Choroid plexus epithelial cell (primary cell): ENCODE measurements around the gene RAB13.
A peak's percentile ranks its signal among the peaks of the same experiment; 100 is the strongest.
"Not testable (repeated sequence)": the region's sequence is repeated elsewhere in the genome, so short reads cannot be mapped to it uniquely, and the experiment has no call there.

Experiments used
- DNase-seq: peaks from one replicate; pipeline ENCODE4 v3.0.0-alpha.2; 2010; ENCODE audit warnings: low read depth
- H3K4me3 ChIP-seq: 2 replicates; pipeline ENCODE4 v1.5.1; 2011; ENCODE audit warnings: low read depth, mild to moderate bottlenecking, control low read depth, low read length, moderate library complexity
- TF ChIP-seq, protein P1 (sequence below): conservative IDR thresholded peaks from 2 replicates; pipeline ENCODE4 v1.5.1; 2011; ENCODE audit warnings: low read depth, mild to moderate bottlenecking, control low read depth, inconsistent platforms, low read length, moderate library complexity

The RAB13 gene

GRCh38 chr1:153987621-153988020, 1.5 kb upstream of the RAB13 start:
- H3K4me3 ChIP-seq = no peak overlapping the region
- TF ChIP-seq, protein P1, sequence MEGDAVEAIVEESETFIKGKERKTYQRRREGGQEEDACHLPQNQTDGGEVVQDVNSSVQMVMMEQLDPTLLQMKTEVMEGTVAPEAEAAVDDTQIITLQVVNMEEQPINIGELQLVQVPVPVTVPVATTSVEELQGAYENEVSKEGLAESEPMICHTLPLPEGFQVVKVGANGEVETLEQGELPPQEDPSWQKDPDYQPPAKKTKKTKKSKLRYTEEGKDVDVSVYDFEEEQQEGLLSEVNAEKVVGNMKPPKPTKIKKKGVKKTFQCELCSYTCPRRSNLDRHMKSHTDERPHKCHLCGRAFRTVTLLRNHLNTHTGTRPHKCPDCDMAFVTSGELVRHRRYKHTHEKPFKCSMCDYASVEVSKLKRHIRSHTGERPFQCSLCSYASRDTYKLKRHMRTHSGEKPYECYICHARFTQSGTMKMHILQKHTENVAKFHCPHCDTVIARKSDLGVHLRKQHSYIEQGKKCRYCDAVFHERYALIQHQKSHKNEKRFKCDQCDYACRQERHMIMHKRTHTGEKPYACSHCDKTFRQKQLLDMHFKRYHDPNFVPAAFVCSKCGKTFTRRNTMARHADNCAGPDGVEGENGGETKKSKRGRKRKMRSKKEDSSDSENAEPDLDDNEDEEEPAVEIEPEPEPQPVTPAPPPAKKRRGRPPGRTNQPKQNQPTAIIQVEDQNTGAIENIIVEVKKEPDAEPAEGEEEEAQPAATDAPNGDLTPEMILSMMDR = no peak
- no peak for DNase-seq

GRCh38 chr1:153985341-153985912, 712 bp downstream of the RAB13 start:
- TF ChIP-seq, protein P1 = no peak
- DNase-seq = peak; percentile 81
- peak overlapping the region; percentile 83 for H3K4me3 ChIP-seq

- TF ChIP-seq, protein P1 = no peak
- H3K4me3 ChIP-seq = peak overlapping the region; percentile 83
- DNase-seq = no peak
Measured at GRCh38 chr1:153984123-153984894, 1.8 kb downstream of the RAB13 start.

- not testable (repeated sequence) for DNase-seq, H3K4me3 ChIP-seq
Measured at GRCh38 chr1:153981735-153982134, 4.4 kb downstream of the RAB13 start.

- not testable (repeated sequence) for H3K4me3 ChIP-seq, DNase-seq
Measured at GRCh38 chr1:153979091-153979490, 7.0 kb downstream of the RAB13 start.

GRCh38 chr1:153978274-153978909, 7.7 kb downstream of the RAB13 start:
- H3K4me3 ChIP-seq = peak overlapping the region; percentile 96
- no peak for DNase-seq
- TF ChIP-seq, protein P1 = no peak

DNA sequence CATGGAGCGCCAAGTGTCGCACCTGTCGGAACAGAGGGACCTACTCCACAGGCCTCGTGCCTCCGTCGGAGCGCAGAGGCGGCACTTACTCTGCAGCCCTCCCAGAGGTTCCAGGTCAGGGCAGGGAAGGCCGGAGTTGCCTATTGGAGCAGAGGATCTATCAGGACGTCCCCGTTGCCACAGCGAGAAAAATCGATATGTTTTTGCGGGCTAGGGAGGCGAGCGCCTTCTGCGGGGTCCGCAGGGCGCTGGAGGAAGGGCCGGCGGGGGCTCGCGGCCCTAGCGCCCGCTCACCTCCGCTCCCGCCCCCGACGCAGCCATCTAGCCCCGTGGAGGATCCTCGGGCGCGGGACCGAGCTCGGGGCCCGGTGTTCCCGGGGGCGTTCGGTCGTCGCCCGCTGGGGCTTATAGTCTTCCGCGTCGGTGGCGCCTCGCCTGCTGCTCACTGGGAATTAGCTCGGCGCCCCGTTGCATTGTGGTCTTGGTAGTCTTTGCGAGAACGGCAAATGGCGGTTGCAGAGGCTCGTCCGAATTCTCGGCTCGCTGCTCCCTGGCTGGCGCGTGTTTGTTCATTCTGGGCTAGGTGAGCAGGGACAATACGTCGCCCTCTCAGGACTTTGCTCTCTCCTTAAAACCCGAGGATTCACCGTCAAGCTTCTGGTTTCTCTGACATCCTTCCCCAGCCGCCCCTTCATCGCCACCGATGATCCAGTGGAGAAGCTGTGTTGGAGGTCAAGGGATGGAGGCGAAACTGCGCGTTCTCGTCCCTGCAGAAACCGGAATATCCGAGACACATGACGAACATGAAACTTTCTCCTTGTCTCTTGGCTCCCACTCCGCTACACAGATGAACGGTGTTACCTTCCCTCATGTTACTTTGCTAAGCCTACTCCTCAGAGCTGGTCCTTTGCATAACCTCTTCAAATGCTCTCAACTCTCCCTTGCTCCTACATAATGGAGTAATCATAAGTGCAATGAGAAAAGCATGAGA, 8.6 kb downstream of the RAB13 start, which contains the start of gene JTB:
TSS of gene JTB (minus strand) at position 425 of the 991 bp plus-strand sequence. CDS start at position 3, 422 bp downstream.
- DNase-seq = peak; percentile 84
- TF ChIP-seq, protein P1 = no peak
- H3K4me3 ChIP-seq = peak within 1 kb of the TSS; percentile 96
